ENCODE measurements around the gene SRPX2.
A peak's percentile ranks its signal among the peaks of the same experiment; 100 is the strongest.

The SRPX2 gene

DNA sequence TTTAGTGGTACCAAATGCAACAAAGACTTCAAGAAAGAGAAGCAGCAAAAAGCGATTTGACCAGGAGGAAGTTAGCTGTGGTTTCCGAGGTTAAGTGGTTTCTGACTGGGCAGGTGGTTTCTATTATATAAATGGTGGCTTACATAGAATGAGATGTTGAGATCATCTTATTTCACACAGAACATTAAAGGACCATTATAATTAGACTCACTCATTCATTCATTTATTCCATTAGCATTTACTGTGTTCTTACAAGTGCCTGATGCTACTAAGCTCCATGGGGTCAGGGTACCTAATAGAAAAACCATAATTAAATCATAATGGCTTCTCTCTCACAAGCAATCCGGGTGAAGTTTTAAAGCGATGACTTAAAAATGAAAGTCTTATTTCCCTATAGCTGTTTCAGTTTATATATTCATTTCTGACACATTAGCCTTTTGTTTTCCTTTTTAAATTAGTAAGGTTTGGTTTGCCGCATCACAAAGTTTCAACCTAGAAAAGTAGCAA, 18.0 kb upstream of the SRPX2 start:
- H3K27ac ChIP-seq, result no peak overlapping the region
- TF ChIP-seq CTCF (IDR thresholded peaks at IDR 0.05), result no peak
- no peaks in the 10 kb centered on the region for H3K79me2 ChIP-seq
- H3K4me2 ChIP-seq (ENCODE audit: low read length), result no peak overlapping the region
- no peaks in the 10 kb centered on the region for H3K4me1 ChIP-seq
- no peak overlapping the region for H2AFZ ChIP-seq
- no peaks in the 10 kb centered on the region for H3K9me3 ChIP-seq (ENCODE audit: control insufficient read depth, low read length)
- H3K9ac ChIP-seq, result no peak overlapping the region
- no peaks in the 10 kb centered on the region for H3K36me3 ChIP-seq (ENCODE audit: control insufficient read depth, insufficient read depth, low read length)
- no peak overlapping the region for H3K4me3 ChIP-seq (ENCODE audit: low read depth, low read length)
- no peaks in the 10 kb centered on the region for H3K27me3 ChIP-seq (ENCODE audit: control insufficient read depth, insufficient read depth, low read length)

DNA sequence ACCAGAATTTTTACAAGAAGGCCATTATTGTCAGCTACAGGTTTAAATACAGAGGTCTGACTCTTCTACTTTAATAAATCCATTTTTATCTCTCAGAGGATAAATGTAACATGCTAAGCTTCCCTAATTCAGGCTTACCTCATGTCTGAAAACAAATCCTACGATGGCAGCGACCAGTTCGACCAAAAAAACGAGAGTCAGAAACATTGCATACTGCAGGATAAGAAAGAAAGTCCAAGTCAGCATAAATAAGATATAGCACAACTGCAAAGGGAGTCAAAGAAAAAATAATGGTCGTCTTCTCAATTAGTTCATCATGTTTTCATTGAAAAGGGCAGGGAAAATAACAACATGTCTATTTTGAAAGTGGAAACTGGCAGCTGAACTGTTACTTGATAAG, 9.0 kb upstream of the SRPX2 start:
- H3K27me3 ChIP-seq (ENCODE audit: control insufficient read depth, insufficient read depth, low read length), result no peaks in the 10 kb centered on the region
- no peak overlapping the region for H3K4me3 ChIP-seq (ENCODE audit: low read depth, low read length)
- no peak overlapping the region for H3K9ac ChIP-seq
- H3K9me3 ChIP-seq (ENCODE audit: control insufficient read depth, low read length), result no peaks in the 10 kb centered on the region
- no peak for TF ChIP-seq CTCF (IDR thresholded peaks at IDR 0.05)
- no peaks in the 10 kb centered on the region for H3K79me2 ChIP-seq
- no peak overlapping the region for H3K27ac ChIP-seq
- no peak overlapping the region for H2AFZ ChIP-seq
- H3K36me3 ChIP-seq (ENCODE audit: control insufficient read depth, insufficient read depth, low read length), result no peaks in the 10 kb centered on the region
- peaks cover 2% of the 10 kb centered on the region for H3K4me1 ChIP-seq
- no peak overlapping the region for H3K4me2 ChIP-seq (ENCODE audit: low read length)

DNA sequence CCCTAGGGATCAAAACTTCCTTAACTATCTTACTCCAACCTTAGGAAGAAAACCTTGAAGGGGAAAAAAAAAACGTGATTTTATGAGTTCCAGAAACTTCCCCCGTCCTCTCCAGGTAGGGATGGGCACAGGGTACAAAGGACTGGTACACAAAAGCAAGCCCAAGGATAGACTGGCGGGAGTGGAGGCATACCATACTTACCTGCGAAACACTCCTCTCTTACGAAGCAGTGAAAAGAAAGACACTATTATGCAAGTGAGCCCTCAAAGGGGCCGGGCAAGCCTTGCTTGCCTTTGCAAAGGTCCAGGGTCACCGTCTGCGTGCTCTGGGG, 8.0 kb upstream of the SRPX2 start:
- Histone ChIP-seq H3K4me2 (ENCODE audit: low read length) (peak overlapping the region; percentile 56), H3K4me3 (ENCODE audit: low read depth, low read length) (peak overlapping the region; percentile 80)

GRCh38 chrX:100636321-100636991, 7.5 kb upstream of the SRPX2 start, which contains the start of gene TSPAN6:
TSS of gene TSPAN6 (minus strand) at chrX:100636806. CDS start at chrX:100636694, 112 bp downstream.
- H3K4me3 ChIP-seq (ENCODE audit: low read depth, low read length), result peak within 1 kb of the TSS; percentile 80
- no peaks in the 10 kb centered on the region for H3K79me2 ChIP-seq
- peak within 1 kb of the TSS; percentile 56 for H3K4me2 ChIP-seq (ENCODE audit: low read length)
- H3K9me3 ChIP-seq (ENCODE audit: control insufficient read depth, low read length), result no peaks in the 10 kb centered on the region
- peak; percentile 32 for TF ChIP-seq CTCF (IDR thresholded peaks at IDR 0.05)
- H2AFZ ChIP-seq, result peak within 1 kb of the TSS; percentile 89
- peaks cover 2% of the 10 kb centered on the region for H3K4me1 ChIP-seq
- peak within 1 kb of the TSS; percentile 11 for H3K9ac ChIP-seq
- H3K36me3 ChIP-seq (ENCODE audit: control insufficient read depth, insufficient read depth, low read length), result no peaks in the 10 kb centered on the region
- peak within 1 kb of the TSS; percentile 72 for H3K27ac ChIP-seq
- H3K27me3 ChIP-seq (ENCODE audit: control insufficient read depth, insufficient read depth, low read length), result no peaks in the 10 kb centered on the region

More for the DNA sequence above, 8.0 kb upstream of the SRPX2 start:
- TF ChIP-seq CTCF (IDR thresholded peaks at IDR 0.05), result no peak
- H3K4me1 ChIP-seq, result peaks cover 2% of the 10 kb centered on the region
- H3K9me3 ChIP-seq (ENCODE audit: control insufficient read depth, low read length), result no peaks in the 10 kb centered on the region
- H3K9ac ChIP-seq, result no peak overlapping the region
- H3K79me2 ChIP-seq, result no peaks in the 10 kb centered on the region
- H3K36me3 ChIP-seq (ENCODE audit: control insufficient read depth, insufficient read depth, low read length), result no peaks in the 10 kb centered on the region
- no peaks in the 10 kb centered on the region for H3K27me3 ChIP-seq (ENCODE audit: control insufficient read depth, insufficient read depth, low read length)
- H3K27ac ChIP-seq, result peak overlapping the region; percentile 72
- H2AFZ ChIP-seq, result peak overlapping the region; percentile 89

DNA sequence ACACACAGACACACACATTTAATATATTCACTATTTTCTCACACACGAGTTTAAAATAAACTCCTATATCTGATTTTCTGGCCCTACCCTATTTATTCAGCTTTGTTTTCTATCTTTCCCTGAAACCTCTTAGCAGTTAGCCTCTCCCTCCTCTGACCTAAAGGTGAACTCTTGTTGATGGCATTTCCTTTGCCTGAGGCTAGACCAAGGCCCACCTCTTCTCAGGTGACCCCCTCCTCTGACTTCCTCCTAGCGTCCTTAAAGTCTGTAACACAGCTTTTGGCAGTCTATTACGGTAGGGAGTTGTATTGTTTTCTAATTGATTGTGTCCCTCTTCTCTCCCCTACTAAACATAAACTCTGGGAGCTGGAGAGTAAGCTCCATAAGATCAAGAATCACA, 1.7 kb upstream of the SRPX2 start:
- Histone ChIP-seq H3K4me2 (ENCODE audit: low read length) (no peak overlapping the region), H2AFZ (no peak overlapping the region), H3K79me2 (no peaks in the 10 kb centered on the region), H3K4me3 (ENCODE audit: low read depth, low read length) (no peak overlapping the region), H3K4me1 (no peaks in the 10 kb centered on the region), H3K36me3 (ENCODE audit: control insufficient read depth, insufficient read depth, low read length) (no peaks in the 10 kb centered on the region), H3K27ac (no peak overlapping the region), H3K27me3 (ENCODE audit: control insufficient read depth, insufficient read depth, low read length) (no peaks in the 10 kb centered on the region), H3K9me3 (ENCODE audit: control insufficient read depth, low read length) (no peaks in the 10 kb centered on the region), H3K9ac (no peak overlapping the region)
- no peak for TF ChIP-seq CTCF (IDR thresholded peaks at IDR 0.05)

Measured in parathyroid adenoma (tissue), 2 donors.